HL-60/S4 treated with retinoic acid at 250 ng/mL for 4 days and 3 days (cell line): ENCODE measurements around the gene WNK2.

Experiments used
- in situ Hi-C: fragments of 300-500 bp; cut with MboI; formaldehyde crosslinking; loops from 2 replicates; pipeline ENCODE4 v1.7.0; 2022; ENCODE audit warnings: low sequenced_read_pairs

WNK2 gene

GRCh38 chr9:93210324-93210973, 26.5 kb downstream of the WNK2 start:
- in situ Hi-C loops, result no loop called here

- in situ Hi-C loops, result no loop called here
These were observed 27.2 kb downstream of the WNK2 start for GRCh38 chr9:93210974-93211653.

GRCh38 chr9:93211654-93212001, 27.7 kb downstream of the WNK2 start:
- in situ Hi-C loops, result no loop called here

DNA sequence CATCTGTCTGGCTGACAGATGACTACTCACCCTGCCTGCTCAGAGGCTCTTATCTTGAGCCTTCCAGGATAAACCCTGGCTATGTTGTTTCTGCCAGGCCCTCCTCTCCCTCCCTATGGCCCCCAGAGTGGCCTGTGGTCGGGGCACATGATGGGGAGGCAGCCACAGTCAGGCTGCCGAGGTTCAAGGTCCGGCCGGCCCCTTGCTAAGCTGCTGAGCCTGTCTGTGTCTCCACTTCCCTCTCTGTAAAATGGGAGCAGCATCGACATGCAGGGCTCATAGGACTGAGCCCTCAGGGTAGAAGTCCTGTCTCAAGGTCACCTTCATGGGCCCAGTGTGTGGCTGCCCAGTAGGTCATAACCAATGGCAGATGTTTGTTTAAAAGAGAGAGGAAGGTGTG, 28.5 kb downstream of the WNK2 start:
- in situ Hi-C loops, result no loop called here

DNA sequence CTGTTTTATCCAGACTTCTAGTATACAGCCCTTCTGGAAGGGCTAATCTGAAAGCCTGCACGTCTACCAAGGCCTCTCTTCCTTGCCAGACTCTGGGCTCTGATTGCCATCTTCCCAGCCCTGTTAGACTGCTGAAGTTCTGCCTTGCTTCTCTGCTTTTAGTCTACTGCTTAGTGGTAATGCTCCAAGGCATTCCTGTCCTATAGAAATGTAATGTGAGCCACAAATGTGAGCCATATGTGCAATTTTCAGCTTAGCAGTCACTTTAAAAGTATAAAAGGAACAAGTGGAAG, 32.1 kb downstream of the WNK2 start:
- in situ Hi-C loops, result no loop called here

- in situ Hi-C loops, result no loop called here
These were observed 33.8 kb downstream of the WNK2 start for GRCh38 chr9:93217706-93218105.

- in situ Hi-C loops, result no loop called here
These were observed 34.2 kb downstream of the WNK2 start for GRCh38 chr9:93218161-93218560.

DNA sequence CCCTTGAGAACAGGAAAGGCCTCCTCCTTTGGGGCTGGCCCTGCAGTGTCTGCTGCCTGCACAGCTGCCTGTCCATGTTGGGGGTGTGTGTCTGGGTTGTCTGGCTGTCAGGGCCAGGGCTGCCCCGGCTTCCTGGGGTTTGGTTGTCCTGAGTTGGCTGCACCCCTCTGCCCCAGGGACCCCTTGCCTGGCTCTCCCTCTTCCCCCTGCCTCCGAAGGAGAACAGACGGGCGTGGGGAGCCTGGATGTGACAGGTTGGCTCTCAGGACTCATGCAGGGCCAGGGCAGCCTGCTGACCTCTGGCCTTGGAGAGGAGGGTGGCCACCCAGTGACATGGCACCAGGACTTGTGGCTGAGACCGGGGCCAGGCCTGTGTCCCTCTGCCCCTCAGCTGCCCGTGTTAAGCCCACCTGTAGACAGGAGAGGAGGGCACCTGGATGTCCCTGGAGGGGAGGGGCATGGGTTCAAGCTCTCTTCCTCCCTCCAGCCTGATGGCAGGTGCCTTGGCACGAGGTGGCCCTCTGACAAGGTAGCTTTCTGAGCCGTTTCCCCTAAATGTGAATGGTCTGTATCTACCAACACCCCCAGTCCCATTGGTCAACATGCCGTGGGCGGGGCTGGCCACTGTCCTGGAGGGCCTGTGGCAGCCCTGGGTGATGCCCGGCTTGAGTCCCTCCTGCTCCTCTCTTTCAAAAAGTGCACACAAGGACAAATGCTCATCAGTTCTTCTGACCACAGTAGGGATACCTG, 34.9 kb downstream of the WNK2 start:
- in situ Hi-C loops, result no loop called here

DNA sequence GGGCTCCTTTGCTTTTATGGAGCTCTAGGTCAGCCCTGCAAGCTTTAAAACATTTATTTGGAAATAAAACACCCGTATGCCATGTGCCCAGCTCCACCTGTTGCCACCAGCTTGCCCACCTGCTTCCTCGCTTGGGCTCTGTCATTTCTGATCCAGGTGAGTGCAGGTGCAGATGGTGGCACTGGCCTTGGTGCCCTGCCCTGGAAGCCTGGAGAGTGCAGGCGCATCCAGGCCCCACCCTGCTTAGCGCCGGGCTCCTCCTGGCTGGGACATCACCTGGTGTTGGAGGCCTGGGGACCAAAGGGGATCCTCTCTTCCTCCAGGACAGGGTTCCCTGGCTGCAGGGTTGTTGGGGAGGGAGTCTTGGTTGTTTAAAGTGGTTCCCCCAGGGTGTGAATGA, 35.8 kb downstream of the WNK2 start:
- in situ Hi-C loops, result no loop called here

GRCh38 chr9:93220627-93221026, 36.7 kb downstream of the WNK2 start:
- in situ Hi-C loops, result no loop called here

DNA sequence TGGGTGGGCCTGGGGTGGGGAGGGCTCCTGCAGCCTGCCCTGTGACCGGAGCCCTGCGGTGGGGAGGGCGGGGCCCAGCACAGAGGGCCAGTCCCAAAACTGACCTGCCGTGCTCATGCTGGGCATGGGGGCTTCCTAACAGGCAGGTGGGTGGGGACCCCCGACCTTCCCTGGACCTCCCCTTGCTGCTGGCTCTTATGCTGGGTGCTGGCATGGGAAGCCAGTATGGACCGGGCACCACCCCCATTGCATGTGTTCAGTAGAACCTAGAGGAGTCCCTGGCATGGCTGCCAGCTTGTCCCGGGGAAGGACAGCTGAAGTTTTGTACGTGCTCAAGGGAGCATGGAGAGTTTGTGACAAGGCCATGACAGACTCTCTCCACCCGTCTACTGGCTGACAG, 37.1 kb downstream of the WNK2 start:
- in situ Hi-C loops, result no loop called here

- in situ Hi-C loops, result no loop called here
These were observed 38.9 kb downstream of the WNK2 start for GRCh38 chr9:93222890-93223259.

DNA sequence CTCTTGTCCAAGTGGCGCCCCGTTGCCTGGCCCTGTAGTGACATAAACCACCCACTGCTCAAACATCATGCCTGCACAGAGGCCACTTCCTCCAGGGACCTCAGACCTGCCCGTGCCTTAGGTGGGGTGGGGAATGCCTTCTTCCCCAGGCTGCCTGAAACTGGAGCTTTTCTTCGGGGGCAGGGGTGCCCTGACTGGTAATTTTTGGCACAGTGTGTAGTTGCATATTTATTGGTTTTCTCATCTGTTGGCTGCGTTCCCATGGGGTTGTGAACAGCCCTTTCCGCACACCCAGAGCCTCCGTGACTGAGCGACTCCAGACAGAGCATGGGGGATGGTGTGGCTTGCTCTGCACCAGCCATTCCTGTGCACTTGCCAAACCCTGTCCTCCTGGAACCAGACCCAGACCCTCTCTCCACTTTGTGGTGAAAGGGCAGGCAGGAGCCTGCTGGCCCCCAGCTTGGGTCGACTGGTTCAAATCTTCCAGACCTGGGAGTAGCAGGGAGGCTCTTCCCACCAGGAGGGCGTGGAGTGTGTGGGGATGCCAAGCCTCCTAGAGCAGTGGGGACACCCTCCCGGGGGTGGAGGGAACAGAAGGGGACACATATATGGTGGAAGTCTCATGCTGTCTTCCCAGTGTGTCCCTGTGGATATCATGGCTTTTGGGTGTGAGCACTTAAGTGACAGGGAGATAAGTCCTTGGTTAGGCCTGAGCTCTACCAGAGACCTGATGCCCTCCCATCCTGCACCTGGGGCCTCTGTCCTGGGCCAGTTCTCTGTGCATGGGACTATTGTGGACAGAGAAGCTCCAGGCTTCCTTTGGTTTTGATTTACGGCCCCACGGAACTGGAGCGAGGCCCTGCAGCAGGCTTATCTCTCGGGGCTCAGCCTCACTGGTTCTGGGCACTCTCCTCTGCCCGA, 39.6 kb downstream of the WNK2 start:
- in situ Hi-C loops, result no loop called here

GRCh38 chr9:93224591-93224990, 40.7 kb downstream of the WNK2 start:
- in situ Hi-C loops, result no loop called here

DNA sequence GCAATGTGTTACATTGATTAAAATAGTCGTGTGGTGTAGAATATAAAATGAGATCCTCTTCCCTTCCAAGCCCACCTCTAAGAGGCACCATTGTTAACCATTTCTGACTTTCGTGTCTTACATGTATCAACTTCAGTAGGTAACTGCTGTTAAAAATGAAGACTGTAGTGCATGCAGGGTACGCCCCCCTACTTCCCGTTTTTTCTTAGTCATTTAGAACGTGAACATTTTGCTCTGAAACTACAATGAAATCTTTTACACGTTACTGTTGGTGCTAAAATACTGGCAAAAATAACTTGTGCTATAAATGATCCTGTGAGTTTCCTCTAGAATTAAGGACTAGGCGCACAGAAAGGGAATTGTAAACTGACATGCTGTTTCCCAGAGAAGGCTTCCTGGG, 41.5 kb downstream of the WNK2 start:
- in situ Hi-C loops, result no loop called here

DNA sequence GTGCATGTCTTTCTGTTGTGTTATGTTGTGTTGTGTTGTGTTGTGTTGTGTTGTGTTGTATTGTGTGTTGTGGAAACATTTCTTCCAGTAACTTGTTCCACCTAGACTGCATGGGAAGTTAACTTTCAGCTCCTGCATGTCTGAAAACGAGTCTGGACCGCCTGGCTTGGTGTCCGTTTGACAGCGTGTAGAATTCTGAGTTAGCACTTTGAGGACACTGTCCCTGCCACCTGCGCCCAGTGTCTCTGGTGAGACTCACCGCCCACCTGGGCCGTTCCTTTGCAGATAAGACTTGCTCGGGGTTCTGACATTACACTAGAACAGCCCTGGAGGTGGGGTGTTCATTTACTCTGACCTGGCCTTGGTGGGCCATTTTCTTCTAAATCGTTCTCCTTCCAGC, 42.0 kb downstream of the WNK2 start:
- in situ Hi-C loops, result no loop called here

- in situ Hi-C loops, result no loop called here
These were observed 42.9 kb downstream of the WNK2 start for GRCh38 chr9:93226819-93227218.

DNA sequence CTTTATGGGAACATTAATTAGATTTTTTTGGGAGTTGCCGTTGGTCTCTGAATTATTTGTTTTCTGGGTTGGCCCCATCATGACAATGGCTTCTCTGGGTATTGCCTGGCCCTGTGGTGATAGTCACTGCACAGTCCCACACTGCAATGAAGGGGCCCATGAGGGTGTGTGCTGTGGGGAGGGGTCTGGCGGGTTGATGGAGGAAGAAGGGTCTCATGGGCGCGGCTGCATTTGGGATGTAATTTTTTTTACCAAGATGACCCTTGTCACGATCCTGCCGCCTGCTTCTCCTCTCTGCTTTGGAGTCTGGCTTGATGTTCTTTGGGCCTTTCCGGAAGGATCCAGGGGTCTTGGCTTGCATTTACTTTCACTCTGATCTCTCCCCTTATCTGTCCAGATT, 44.1 kb downstream of the WNK2 start:
- in situ Hi-C loops, result no loop called here

DNA sequence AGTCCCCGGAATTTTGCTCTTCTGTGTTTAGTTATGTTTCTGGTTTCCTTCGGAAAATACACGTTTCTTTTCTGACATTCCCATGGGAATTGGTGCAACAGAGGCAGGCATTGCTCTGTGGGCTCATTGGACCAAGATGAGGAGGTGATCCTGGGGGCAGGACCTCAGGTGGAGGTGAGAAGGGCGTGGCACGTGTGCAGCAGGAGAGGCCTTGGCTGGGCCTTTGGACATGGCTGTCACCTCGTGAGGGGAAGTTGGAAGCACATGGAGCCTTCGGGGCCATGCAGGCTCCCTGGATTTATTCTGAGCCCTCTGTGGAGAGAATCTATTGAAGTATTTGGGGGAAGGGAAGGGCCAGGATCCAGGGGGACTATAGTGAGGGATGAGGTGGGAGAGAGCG, 44.5 kb downstream of the WNK2 start:
- in situ Hi-C loops, result no loop called here

DNA sequence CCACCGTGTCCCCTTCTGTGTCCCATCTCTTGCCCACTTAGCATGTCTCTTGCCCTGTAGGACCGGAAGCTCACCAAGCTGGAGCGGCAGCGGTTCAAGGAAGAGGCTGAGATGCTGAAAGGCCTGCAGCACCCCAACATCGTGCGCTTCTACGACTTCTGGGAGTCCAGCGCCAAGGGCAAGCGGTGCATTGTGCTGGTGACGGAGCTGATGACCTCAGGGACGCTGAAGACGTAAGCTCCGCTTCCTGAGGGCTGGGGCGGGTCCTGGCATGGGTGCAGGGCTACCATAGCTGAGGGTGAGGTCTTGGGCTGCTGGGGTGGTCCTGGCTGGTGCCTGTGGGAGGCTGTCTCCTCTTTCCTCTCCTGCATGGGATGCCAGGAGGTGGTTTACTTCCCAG, 45.7 kb downstream of the WNK2 start:
- in situ Hi-C loops, result no loop called here

GRCh38 chr9:93230185-93230584, 46.2 kb downstream of the WNK2 start:
- in situ Hi-C loops, result no loop called here

- in situ Hi-C loops, result no loop called here
These were observed 46.7 kb downstream of the WNK2 start for GRCh38 chr9:93230601-93231000.
